ENCODE results near the gene NT5C1B.
A peak's percentile ranks its signal among the peaks of the same experiment; 100 is the strongest.
"Not testable (repeated sequence)": the region's sequence is repeated elsewhere in the genome, so short reads cannot be mapped to it uniquely, and the experiment has no call there.

NT5C1B gene

GRCh38 chr2:18589354-18589753 lies at the start of gene NT5C1B:
Gene NT5C1B, minus strand, starts transcription at chr2:18589569. Its CDS starts 101 bp downstream, at chr2:18589468.
- no peak for FAIRE-seq
- DNase-seq (ENCODE audit: low spot score): no peak

GRCh38 chr2:18637196-18637595 lies 47.8 kb upstream of the NT5C1B start:
- FAIRE-seq (no peak), DNase-seq (ENCODE audit: low spot score) (no peak)

GRCh38 chr2:18632699-18633098 lies 43.3 kb upstream of the NT5C1B start:
- not testable (repeated sequence) for DNase-seq (ENCODE audit: low spot score); FAIRE-seq

GRCh38 chr2:18630941-18631340 lies 41.6 kb upstream of the NT5C1B start:
- DNase-seq (ENCODE audit: low spot score) (no peak), FAIRE-seq (no peak)

GRCh38 chr2:18630541-18630940 lies 41.2 kb upstream of the NT5C1B start:
- FAIRE-seq (no peak), DNase-seq (ENCODE audit: low spot score) (no peak)

GRCh38 chr2:18630101-18630500 lies 40.7 kb upstream of the NT5C1B start:
- DNase-seq (ENCODE audit: low spot score) (no peak), FAIRE-seq (no peak)

GRCh38 chr2:18626958-18627650 lies 37.7 kb upstream of the NT5C1B start:
- DNase-seq (ENCODE audit: low spot score) (no peak), FAIRE-seq (no peak)

GRCh38 chr2:18626256-18626668 lies 36.9 kb upstream of the NT5C1B start:
- FAIRE-seq: no peak

GRCh38 chr2:18625563-18625962 lies 36.2 kb upstream of the NT5C1B start:
- FAIRE-seq (no peak), DNase-seq (ENCODE audit: low spot score) (no peak)

More at GRCh38 chr2:18626256-18626668, 36.9 kb upstream of the NT5C1B start:
- no peak for DNase-seq (ENCODE audit: low spot score)

- FAIRE-seq: no peak
- DNase-seq (ENCODE audit: low spot score): peak; percentile 14
Observed at GRCh38 chr2:18623782-18624181, 34.4 kb upstream of the NT5C1B start.

GRCh38 chr2:18620867-18621632 lies 31.7 kb upstream of the NT5C1B start:
- no peak for FAIRE-seq

GRCh38 chr2:18619091-18619490 lies 29.7 kb upstream of the NT5C1B start:
- FAIRE-seq (no peak), DNase-seq (ENCODE audit: low spot score) (no peak)

More at GRCh38 chr2:18620867-18621632, 31.7 kb upstream of the NT5C1B start:
- DNase-seq (ENCODE audit: low spot score): no peak

GRCh38 chr2:18614041-18614440 lies 24.7 kb upstream of the NT5C1B start:
- DNase-seq (ENCODE audit: low spot score): no peak
- no peak for FAIRE-seq

GRCh38 chr2:18612133-18612532 lies 22.8 kb upstream of the NT5C1B start:
- no peak for DNase-seq (ENCODE audit: low spot score)
- no peak for FAIRE-seq

GRCh38 chr2:18611604-18612003 lies 22.2 kb upstream of the NT5C1B start:
- DNase-seq (ENCODE audit: low spot score) (no peak), FAIRE-seq (no peak)

- no peak for DNase-seq (ENCODE audit: low spot score)
- no peak for FAIRE-seq
Observed at GRCh38 chr2:18611184-18611583, 21.8 kb upstream of the NT5C1B start.

- FAIRE-seq: no peak
- no peak for DNase-seq (ENCODE audit: low spot score)
Observed at GRCh38 chr2:18610651-18611050, 21.3 kb upstream of the NT5C1B start.

- FAIRE-seq (no peak), DNase-seq (ENCODE audit: low spot score) (no peak)
Observed at GRCh38 chr2:18610090-18610489, 20.7 kb upstream of the NT5C1B start.

GRCh38 chr2:18605115-18605514 lies 15.7 kb upstream of the NT5C1B start:
- DNase-seq (ENCODE audit: low spot score) (no peak), FAIRE-seq (no peak)

- no peak for DNase-seq (ENCODE audit: low spot score)
- no peak for FAIRE-seq
Observed at GRCh38 chr2:18604531-18604885, 15.1 kb upstream of the NT5C1B start.

GRCh38 chr2:18603854-18604530 lies 14.6 kb upstream of the NT5C1B start:
- no peak for FAIRE-seq
- DNase-seq (ENCODE audit: low spot score): no peak

GRCh38 chr2:18602298-18602697 lies 12.9 kb upstream of the NT5C1B start:
- no peak for DNase-seq (ENCODE audit: low spot score)
- no peak for FAIRE-seq

Data from RCC 7860 (cell line).